ENCODE results near the gene KIRREL3.

DNA sequence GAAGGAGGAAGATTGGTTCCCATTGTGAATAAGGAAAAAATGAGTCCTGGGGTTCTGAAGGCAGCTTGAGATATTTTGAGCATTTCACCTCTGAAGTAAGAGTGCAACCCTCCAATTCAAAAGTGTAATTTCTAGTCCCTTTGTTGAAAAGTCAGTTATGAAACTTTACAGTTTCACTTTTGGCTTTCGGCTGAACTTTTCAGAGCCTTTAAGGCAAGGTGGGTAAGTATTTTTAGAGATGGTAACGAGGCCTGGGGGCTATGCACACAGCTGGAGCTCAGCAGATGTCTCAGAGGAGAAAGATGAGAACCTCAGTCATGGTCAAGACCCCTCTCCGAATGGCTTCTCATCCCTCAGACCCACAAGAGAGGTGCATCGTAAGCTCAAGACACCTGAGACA, 267.6 kb downstream of the KIRREL3 start:
- TF ChIP-seq, protein P1, sequence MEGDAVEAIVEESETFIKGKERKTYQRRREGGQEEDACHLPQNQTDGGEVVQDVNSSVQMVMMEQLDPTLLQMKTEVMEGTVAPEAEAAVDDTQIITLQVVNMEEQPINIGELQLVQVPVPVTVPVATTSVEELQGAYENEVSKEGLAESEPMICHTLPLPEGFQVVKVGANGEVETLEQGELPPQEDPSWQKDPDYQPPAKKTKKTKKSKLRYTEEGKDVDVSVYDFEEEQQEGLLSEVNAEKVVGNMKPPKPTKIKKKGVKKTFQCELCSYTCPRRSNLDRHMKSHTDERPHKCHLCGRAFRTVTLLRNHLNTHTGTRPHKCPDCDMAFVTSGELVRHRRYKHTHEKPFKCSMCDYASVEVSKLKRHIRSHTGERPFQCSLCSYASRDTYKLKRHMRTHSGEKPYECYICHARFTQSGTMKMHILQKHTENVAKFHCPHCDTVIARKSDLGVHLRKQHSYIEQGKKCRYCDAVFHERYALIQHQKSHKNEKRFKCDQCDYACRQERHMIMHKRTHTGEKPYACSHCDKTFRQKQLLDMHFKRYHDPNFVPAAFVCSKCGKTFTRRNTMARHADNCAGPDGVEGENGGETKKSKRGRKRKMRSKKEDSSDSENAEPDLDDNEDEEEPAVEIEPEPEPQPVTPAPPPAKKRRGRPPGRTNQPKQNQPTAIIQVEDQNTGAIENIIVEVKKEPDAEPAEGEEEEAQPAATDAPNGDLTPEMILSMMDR (IDR thresholded peaks at IDR 0.05; ENCODE audit: low read depth, low read length): no peak
- no peak for TF ChIP-seq EZH2phosphoT487 (IDR thresholded peaks at IDR 0.05; ENCODE audit: low read depth)
